DND-41 (cell line): Measurements from ENCODE around the gene FGF9.

Source experiments
- ATAC-seq: fragments of 200-7000 bp; cut with Tn5 transposase; 3 replicates; pipeline ENCODE4 v1.9.1; 2021; ENCODE audit warnings: low read depth; ENCODE audit not compliant: insufficient read depth
- DNase-seq: peaks from one replicate; pipeline ENCODE4 v3.0.0-alpha.2; 2020
- H2AFZ ChIP-seq: 2 replicates; pipeline ENCODE4 v1.6.0; 2012; ENCODE audit warnings: low read depth, low read length
- H3K27ac ChIP-seq: 2 replicates; pipeline ENCODE4 v1.5.1; 2012; ENCODE audit warnings: low read length, inconsistent platforms
- H3K27me3 ChIP-seq: fragments of 200-600 bp; sonication (generic); 2 replicates; pipeline ENCODE4 v1.6.0; 2012; ENCODE audit warnings: low read length, mild to moderate bottlenecking, inconsistent platforms; ENCODE audit not compliant: insufficient read depth, poor library complexity
- H3K36me3 ChIP-seq: 2 replicates; pipeline ENCODE4 v1.5.1; 2012; ENCODE audit warnings: low read length, inconsistent platforms; ENCODE audit not compliant: insufficient read depth
- H3K4me1 ChIP-seq: 2 replicates; pipeline ENCODE4 v1.5.1; 2012; ENCODE audit warnings: mild to moderate bottlenecking, low read length; ENCODE audit not compliant: insufficient read depth
- H3K4me2 ChIP-seq: 2 replicates; pipeline ENCODE4 v1.6.0; 2012; ENCODE audit warnings: mild to moderate bottlenecking, moderate library complexity, low read length, inconsistent platforms; ENCODE audit not compliant: insufficient read depth
- H3K4me3 ChIP-seq, 2 experiments: fragments of 200-600 bp in 1 of 2; shearing (Covaris generic) in 1 of 2; 2 replicates each; pipeline ENCODE4 v1.5.1; 2012 to 2016; ENCODE audit warnings: inconsistent platforms in 2 of 2, low read length in 2 of 2, mild to moderate bottlenecking in 2 of 2, low read depth in 1 of 2, moderate library complexity in 1 of 2
- H3K79me2 ChIP-seq: 2 replicates; pipeline ENCODE4 v1.6.0; 2012; ENCODE audit warnings: low read length, inconsistent platforms; ENCODE audit not compliant: insufficient read depth
- H3K9ac ChIP-seq: 2 replicates; pipeline ENCODE4 v1.6.0; 2012; ENCODE audit warnings: low read depth, mild to moderate bottlenecking, inconsistent platforms, low read length, moderate library complexity
- H3K9me3 ChIP-seq: 2 replicates; pipeline ENCODE4 v1.5.1; 2012; ENCODE audit warnings: low read length, moderate library complexity, mild to moderate bottlenecking, inconsistent platforms; ENCODE audit not compliant: insufficient read depth, severe bottlenecking
- H4K20me1 ChIP-seq: 2 replicates; pipeline ENCODE4 v1.6.0; 2012; ENCODE audit warnings: low read length; ENCODE audit not compliant: insufficient read depth
- CTCF ChIP-seq: IDR thresholded peaks from 2 replicates; pipeline ENCODE4 v1.5.1; 2012; ENCODE audit warnings: borderline replicate concordance, low read length, moderate library complexity, mild to moderate bottlenecking; ENCODE audit not compliant: poor library complexity, severe bottlenecking; ENCODE audit errors: extremely low read depth
- EZH2 ChIP-seq: IDR thresholded peaks from 3 replicates; pipeline ENCODE4 v1.6.1; 2012; ENCODE audit warnings: borderline replicate concordance, low read depth, mild to moderate bottlenecking, moderate library complexity, low read length, inconsistent platforms; ENCODE audit not compliant: severe bottlenecking

Gene FGF9

GRCh38 chr13:21685485-21686064, 14.7 kb downstream of the FGF9 start:
- no peak overlapping the region for H3K4me2 ChIP-seq
- no peak overlapping the region for H2AFZ ChIP-seq
- TF ChIP-seq EZH2 (no peak), CTCF (no peak)
- H3K9ac ChIP-seq: no peak overlapping the region
- H3K79me2 ChIP-seq: no peaks in the 10 kb centered on the region
- H3K27ac ChIP-seq: no peak overlapping the region
- H3K36me3 ChIP-seq: no peaks in the 10 kb centered on the region
- peaks cover 34% of the 10 kb centered on the region for H3K27me3 ChIP-seq
- H3K9me3 ChIP-seq: no peaks in the 10 kb centered on the region
- H3K4me1 ChIP-seq: no peaks in the 10 kb centered on the region
- H4K20me1 ChIP-seq: no peaks in the 10 kb centered on the region
- DNase-seq: no peak
- no peak for ATAC-seq
- no peak overlapping the region for H3K4me3 ChIP-seq

- H3K36me3 ChIP-seq: no peaks in the 10 kb centered on the region
- H3K4me1 ChIP-seq: no peaks in the 10 kb centered on the region
- TF ChIP-seq CTCF: no peak
- TF ChIP-seq EZH2: no peak
- peaks cover 38% of the 10 kb centered on the region for H3K27me3 ChIP-seq
- no peak overlapping the region for H3K4me2 ChIP-seq
- H3K27ac ChIP-seq: no peak overlapping the region
- DNase-seq (no peak), ATAC-seq (no peak)
- no peak overlapping the region for H3K4me3 ChIP-seq
- no peaks in the 10 kb centered on the region for H4K20me1 ChIP-seq
- H2AFZ ChIP-seq: no peak overlapping the region
- no peak overlapping the region for H3K9ac ChIP-seq
- no peaks in the 10 kb centered on the region for H3K79me2 ChIP-seq
- H3K9me3 ChIP-seq: no peaks in the 10 kb centered on the region
Measured at GRCh38 chr13:21686751-21687391, 16.0 kb downstream of the FGF9 start.

GRCh38 chr13:21688056-21688455, 17.2 kb downstream of the FGF9 start:
- Histone ChIP-seq H2AFZ (no peak overlapping the region), H3K4me1 (no peaks in the 10 kb centered on the region), H3K4me3 (no peak overlapping the region), H4K20me1 (no peaks in the 10 kb centered on the region), H3K79me2 (no peaks in the 10 kb centered on the region), H3K9ac (no peak overlapping the region), H3K9me3 (no peaks in the 10 kb centered on the region), H3K36me3 (no peaks in the 10 kb centered on the region), H3K27me3 (peaks cover 35% of the 10 kb centered on the region), H3K4me2 (no peak overlapping the region), H3K27ac (no peak overlapping the region)
- no peak for TF ChIP-seq EZH2
- no peak for TF ChIP-seq CTCF
- ATAC-seq: no peak
- no peak for DNase-seq
